Activated T-helper 9 cell treated with anti-CD3 and anti-CD28 coated beads, Interleukin-2, amount 50 U/mL, for 16 hours (primary cell): ENCODE measurements around the gene HELZ2.
A peak's percentile ranks its signal among the peaks of the same experiment; 100 is the strongest.

Source experiments
- DNase-seq: peaks from one replicate; pipeline ENCODE4 v3.0.0-alpha.2; 2020; ENCODE audit warnings: low read depth

HELZ2 gene

DNA sequence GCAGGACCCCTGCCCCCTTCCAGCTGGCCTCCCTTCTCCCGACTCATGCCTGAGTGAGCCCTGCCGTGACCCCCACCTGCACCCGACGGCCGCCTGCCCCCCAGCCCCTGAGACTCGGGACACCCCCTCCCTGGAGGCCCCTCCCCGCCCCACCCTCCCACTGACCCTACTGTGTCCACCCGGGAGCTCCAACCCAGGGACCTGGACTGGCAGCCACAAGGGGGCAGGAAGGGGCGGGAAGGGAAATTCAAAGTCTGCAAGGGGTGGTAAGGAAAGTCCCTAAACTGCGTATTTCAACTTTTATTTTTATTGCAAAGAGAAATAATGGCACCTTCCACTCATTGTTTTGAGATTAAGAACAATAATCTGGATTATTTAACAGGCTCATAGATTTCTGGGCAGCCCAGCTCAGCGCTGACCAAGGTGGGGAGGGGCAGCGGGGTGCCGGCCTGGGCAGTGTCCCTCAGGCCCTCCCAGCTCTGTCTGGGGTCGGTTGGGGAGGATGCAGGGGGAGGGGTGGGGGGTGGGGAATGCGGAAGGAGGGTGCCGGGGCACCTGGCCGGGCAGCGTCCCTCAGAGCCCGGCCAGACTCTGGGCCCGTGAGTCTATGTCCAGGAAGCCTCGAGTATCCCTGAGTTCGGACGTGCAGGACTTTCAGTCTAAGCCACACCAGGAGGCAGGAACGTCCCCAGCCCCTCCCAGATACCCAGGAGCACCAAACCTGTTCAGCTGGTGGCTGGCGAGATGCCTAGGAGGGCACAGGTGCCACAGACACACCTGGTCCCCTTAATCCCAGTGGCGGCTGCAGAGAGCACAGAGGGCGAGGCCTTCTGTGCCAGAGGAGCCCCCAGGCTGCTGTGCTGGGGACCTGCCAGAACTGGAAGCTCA is 35.6 kb downstream of the HELZ2 start:
- DNase-seq = no peak

DNA sequence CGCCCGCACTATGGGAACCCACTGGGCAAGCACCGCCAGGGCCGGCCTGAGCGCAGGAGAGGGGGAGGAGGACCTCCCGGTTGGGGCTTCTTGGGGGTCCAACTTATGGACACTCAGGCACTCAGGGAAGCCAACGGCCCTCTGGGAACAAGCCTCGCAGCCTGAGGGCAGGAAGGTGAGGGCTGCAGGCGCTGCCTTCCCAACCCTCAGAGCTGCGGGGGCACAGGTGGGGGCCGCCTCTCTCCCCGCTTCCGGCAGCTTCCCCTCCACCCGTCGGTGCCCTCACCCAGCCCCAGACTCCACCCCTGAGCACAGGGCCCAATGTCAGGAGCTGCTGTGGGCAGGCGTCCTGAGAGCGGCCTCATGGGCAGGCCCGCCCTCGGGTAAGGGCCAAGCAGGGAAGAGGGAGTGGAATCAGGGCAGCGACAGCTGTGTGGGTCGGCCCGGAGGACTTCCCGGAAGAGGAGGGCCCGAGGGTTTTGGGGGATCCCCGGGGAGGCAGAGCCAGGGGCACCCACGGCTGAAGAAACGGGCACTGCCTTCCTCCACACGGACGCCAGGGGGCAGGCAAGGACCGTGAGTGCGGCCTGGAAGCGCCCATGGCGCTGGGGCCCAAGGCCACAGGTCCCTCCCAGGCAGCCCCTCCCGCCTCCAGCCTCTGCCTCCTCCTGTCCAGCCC is 36.4 kb downstream of the HELZ2 start:
- peak; percentile 92 for DNase-seq

DNA sequence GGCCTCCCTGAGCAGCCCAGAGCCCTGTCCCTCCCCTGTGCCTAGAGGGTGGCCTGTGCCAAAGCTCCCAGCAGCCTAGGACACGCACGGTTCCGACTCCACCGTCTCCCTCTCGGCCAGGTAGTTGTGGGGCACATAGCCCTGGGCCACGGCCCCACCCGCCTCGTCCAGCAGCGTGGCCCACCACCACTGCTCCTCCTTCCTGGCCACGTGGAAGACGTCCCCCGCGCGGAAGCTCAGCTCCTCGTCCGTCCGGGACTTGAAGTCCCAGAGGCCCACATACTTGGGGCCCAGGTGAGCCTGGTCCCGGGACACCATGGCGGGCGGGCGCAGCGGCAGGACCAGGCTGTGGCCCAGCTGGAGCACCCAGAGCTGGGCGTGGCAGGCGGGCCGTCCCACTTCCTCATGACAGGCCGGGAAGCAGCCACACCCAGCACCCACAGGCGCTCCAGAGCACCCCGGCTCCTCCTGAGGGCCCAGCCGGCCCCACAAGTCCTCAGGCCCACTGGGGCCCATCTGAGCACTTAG is 37.0 kb downstream of the HELZ2 start, which contains the start of gene PTK6:
TSS of gene PTK6 (minus strand) at position 380 of the 528 bp plus-strand sequence. CDS start at position 318, 62 bp downstream.
- no peak for DNase-seq

DNA sequence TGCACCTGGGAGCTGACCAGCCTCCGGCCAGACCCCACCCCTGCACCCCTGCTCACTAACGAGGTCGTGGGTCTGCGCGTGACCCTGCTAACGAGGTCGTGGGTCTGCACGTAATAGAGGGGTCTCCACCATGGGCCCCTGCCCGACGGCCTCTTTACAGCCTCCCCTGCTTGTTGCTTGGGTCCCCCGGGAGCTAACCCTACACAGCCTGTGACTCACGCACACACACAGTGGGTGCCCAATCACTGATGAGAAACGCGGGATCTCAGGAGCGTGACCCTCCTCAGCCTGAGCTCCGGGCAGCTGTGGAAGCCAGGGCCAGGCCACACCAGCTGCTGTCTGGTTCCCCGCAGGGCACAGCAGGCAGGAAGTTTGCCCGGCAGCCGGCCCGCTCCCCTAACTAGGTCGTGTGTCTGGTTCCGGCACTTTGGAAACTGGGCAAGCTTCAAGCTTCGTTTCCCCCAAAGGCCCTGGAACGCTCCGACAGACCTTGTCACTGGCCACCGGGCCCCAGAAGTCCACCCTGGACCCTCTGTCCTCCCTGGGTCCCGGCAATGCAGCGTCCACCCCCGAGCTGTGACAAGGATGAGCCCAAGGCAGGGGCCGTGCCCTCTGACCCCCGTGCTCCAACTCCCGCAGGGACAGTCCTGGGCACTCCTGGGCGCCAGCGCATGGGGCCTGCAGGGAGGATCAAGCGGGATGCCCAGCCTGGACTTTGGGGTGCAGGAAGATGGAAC is 37.6 kb downstream of the HELZ2 start:
- no peak for DNase-seq

DNA sequence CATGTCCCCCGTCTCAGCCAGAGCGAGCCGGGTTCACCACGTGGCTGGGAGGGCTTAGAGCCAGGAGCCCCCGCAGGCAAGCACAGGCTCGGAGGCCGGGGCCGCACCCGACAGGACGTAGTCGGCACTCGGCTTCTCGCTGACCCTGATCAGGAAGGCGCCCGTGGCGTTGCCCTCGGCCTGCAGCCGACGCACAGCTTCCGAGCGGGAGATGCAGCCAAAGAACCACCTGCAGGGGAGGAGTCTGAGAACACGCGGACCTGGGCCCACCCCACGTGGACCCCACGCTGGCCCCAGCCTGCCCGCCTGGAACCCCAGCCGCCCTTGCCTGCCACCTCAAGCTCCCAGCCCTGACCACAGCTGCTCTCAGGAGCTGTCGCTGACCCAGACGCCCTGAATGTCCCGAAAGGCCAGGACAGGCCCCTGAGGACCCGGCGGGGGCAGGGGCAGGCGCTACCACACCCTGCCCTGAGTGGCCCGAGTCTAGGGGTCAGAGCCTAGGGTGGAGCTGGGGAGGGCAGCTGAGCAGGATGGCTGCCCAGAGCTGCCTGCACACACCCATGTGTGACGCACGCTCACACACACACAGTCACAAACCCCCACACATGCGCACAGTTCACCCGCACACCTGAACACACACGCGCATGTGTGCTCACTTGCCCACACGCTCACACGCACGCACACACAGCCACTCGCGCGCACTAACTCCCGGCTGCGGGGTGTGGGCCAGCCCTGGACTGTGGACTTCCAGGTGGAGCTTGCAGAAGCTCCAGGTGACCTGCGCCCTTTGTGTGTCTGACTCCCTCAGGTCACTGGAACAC is 39.0 kb downstream of the HELZ2 start:
- no peak for DNase-seq

DNA sequence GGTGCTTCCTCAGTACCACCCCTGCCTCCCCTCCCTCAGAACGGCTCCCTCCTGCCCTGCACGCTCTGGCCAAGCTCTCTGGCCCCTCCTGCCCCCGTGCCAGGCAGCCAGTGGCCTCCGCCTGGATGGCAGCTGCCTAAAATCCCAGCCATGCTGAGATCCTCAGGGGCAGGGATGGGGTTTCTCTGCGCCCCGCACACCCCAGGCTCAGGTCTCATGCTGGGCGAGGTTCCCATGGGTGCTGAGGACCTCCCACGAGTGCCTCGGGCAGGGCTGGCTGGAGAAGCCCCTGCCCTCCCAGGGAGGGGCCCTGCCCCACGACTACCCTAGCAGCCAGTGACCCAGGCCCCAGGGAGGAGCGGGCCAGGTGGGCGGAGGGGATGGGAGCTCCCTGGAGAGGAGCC is 39.6 kb downstream of the HELZ2 start:
- no peak for DNase-seq

DNA sequence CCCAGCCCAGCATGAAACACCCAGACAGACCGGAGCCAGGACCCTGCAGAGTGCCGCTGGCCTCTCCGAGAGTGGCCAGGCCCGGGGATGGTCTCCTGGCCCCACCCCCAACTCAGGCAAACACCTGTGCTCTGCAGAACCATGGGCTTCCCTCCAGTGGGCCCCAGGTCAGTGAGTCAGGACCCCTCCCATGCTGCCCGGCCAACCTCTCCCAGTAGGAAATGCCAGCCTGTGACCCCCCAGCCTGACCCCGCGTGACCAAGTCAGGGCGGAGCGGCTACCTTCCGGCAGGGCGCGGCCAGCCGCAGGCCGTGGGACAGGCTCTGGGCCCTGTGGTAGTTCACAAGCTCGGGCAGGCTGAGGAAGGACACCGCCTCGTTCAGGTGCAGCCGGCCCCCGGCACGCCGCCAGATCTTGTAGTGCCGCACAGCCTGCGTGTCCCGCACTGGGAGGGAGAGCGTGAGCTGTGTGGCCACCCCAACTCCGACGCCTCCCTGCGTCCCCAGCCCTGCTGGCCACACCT is 40.1 kb downstream of the HELZ2 start:
- no peak for DNase-seq

DNA sequence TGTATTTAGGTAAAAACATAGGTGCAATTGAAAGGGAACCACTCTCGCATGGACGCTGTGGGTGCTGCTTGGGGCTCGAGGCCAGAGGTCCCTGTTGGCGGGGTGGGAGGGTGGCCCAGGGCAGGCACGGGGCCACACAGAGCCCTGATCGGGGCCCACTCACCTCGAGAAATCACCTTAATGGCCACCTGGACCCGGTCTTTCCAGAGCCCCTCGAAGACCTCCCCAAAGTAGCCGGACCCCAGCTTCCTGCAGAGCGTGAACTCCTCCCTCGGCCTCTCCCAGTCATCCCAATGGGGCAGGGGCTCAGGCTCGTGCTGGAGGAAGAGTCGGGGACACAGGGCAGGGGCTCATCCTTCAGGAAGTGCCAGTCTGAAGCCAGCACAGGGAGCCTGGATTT is 40.7 kb downstream of the HELZ2 start:
- DNase-seq = no peak

DNA sequence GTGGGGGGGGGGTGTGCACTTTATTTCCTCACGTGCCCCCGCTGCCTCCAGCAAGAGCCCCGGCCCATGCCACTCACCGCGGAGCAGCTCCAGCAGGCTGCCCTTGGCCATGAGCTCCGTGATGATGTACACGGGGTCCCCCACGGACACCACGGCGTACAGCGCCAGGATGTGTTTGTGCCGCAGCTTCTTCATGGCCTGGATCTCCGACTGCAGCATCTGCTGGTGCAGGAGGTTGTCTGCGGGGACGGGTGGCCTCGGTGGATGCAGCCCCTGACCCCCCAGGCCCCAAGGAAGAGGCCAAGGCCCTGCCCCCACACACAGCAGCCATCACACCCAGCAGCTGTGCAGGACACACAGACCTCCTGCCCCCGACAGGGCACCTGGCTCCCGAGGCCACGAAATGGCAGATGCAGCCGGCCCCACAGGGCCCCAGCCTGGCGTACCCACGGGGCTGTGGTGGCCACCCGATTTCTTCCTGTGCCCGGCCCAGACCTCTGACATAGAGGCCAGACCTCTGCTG is 41.5 kb downstream of the HELZ2 start:
- DNase-seq = no peak

DNA sequence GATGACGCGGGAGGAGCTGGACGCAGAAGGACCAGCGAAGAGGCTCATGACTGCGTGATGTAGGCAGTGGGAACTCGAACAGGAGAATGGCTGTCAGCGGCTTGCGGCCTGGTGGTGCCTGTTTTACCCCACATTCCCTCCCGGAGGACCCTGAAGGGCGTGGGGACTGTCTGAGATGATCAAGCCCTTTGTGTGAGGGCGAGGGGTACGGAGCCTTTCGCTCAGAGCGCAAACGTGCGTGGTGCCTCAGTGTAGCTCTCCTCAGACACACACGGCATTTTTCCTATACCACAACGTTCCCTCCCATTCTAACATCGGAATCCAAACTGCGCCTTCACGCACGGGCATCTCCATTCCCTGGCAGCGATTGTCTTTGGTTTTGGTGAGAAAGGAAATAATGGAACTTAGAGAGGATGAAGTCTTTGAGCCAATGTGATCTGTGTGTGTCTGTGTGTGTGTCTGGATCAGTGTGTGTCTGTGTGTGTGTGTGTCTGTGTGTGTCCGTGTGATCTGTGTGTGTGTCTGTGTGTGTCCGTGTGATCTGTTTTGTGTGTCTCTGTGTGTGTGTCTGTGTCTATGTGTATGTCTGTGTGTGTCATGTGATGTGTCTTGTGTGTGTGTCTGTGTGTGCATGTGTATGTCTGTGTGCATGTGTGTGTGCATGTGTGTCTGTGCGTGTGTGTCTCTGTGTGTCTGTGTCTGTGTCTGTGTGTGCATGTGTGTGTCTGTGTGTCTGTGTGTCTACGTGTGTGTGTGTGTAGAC is 42.2 kb downstream of the HELZ2 start:
- DNase-seq = no peak

DNA sequence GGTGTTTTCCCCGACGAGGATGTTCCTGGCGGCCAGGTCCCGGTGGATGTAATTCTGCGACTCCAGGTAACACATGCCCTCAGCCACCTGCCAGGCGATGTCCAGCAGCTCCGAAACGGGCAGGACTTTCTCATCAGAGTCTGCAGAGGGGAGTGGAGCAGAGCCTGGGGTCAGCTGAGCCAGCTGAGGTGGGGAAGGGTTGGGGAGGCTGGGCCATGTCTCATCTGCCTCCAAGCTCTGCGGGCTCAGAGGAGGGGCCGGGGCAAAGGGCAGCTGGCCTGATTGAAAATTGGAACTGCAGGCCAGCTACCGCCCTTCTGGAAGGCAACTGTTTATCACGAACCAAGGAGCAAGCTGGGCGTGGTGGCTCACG is 43.3 kb downstream of the HELZ2 start:
- DNase-seq = no peak

DNA sequence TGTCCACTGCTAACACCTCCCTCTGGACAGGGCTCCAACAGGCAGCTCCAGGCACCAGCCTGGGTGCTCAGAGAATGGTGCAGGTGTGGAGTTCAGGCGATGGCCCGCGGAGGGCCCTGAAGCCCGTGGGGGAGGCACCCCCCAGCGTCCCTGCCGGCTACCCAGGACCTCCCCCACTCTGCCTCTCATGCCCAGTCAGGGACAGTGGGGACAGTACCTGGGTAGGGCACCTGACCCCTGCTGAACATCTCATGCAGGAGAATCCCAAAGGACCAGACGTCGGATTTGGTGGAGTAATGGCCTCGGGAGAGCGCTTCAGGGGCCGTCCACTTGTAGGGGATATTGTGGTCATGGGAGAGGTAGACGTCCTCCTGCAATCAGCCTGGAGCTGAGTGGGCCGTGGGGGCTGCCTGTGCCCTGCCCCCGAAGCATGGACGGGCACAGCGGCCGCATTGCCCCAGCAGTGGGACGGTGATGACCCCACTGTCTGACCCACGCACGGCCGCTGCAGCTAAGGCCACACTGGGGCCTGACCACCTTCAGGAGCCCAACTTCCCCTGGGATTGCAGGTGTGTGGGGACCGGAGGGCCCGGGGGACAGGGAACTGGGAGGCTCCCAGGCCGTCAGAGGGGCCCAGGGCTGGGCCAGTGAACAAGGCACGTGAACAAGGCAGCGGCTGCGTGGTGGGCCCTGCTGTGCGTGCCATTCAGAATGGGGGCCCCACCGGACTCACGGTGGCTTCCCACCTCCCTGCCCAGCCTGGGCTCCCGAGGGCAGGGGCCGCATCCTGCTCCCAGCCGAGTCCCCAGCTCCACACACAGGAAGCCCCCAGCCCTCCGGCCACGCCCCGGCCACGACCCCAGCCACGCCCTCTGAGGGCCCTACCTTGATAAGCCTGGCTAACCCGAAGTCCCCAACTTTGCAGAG is 43.9 kb downstream of the HELZ2 start:
- DNase-seq = no peak

DNA sequence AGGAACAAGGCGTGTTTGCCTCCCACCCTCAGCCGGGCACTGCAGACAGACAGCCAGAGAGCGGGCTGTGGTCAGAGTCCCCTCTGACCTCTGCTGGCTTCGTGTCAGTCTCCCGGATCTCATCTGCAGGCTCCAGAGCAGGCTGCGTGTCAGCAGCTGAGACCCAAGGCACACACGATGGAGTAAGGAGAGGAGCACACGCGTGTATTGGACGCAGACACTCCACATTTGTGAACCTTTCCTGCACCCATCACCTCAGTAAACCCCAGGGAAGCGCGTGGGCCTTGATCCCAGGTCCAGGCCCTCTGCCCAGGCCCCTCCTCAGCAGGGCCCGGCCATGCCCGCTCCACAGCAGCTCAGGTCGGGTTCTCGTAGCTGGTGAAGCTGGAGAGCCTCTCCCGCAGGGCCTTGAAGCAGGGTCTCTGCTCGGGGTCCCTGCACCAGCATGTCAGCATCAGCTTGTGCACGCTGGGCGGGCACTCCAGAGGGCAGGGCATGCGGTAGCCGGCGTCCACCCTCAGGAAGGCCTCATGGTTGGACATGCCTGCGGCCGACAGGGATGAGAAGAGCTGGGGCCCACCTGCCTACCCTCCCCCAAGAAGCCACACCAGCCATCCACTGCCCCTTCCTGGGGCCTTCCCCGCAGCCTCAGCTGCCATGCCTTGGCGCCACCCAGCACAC is 44.7 kb downstream of the HELZ2 start:
- no peak for DNase-seq

DNA sequence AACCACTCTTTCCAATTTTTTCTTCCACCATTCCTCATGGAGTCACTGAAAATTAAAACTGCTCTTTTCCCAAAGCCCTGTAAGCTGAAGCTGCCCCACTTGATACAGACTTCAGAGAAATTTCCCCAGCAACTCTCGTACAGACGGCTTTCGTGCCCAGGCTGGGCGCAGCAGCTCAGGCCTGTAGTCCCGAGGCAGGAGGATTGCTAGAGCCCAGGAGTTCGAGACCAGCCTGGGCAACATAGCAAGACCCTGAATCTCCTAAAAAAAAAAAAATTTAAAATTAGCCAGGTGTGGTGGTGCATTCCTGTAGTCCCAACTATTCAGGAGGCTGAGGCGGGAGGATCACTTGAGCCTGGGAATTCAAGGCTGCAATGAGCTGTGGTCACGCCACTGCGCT is 46.9 kb downstream of the HELZ2 start:
- DNase-seq = no peak

DNA sequence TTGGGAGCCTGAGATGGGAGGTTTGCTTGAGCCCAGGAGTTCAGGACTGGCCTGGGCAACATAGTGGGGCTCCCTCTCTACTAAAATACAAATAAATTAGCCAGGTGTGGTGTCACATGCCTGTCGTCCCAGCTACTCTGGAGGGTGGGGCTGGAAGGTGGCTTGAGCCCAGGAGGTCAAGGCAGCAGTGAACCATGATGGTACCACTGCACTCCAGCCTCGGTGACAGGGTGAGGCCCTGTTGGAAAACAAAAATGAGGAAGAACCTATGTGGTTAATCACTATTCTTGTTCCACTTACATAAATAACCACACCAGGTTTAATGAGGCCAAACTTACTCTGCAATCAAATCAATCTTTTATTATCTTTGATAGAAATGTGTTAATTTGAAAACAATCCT is 48.1 kb downstream of the HELZ2 start:
- DNase-seq = no peak

DNA sequence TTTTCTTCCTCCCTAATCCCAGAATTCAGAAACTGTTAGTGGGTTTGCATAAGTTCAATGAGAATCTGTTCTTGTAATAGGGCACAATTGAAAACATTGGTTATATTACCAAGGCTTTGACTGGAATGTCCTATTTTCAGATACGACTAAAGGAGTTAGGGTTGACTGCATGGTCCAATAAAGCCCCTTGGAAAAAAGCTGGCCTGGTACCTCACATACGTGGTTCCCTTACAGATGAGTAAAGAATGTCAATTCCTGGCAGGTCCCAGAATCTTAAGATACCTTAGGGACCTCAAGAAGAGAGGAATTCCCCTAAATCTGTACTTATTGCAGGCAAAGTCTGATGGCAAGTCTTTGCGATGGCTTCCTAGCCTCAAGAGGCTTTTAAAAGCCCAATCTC is 48.9 kb downstream of the HELZ2 start:
- no peak for DNase-seq
